HG03469 (cell line): ENCODE measurements around the gene ANTXR2.
A peak's percentile ranks its signal among the peaks of the same experiment; 100 is the strongest.
"Not testable (repeated sequence)": the region's sequence is repeated elsewhere in the genome, so short reads cannot be mapped to it uniquely, and the experiment has no call there.

ENCODE experiments used
- ATAC-seq: cut with Tn5 transposase; IDR thresholded peaks from one replicate; pipeline ENCODE4 v1.9.1; 2021; ENCODE audit warnings: mild to moderate bottlenecking, moderate library complexity, moderate number of reproducible peaks; ENCODE audit not compliant: unreplicated experiment

ANTXR2 gene

GRCh38 chr4:80027611-80028010 lies 45.4 kb downstream of the ANTXR2 start:
- no peak for ATAC-seq

- no peak for ATAC-seq
Observed at GRCh38 chr4:80026100-80026499, 46.9 kb downstream of the ANTXR2 start.

- ATAC-seq, result no peak
Observed at GRCh38 chr4:80024335-80024734, 48.7 kb downstream of the ANTXR2 start.

- no peak for ATAC-seq
Observed at GRCh38 chr4:80022282-80022681, 50.7 kb downstream of the ANTXR2 start.

GRCh38 chr4:80017125-80017854 lies 55.7 kb downstream of the ANTXR2 start:
- ATAC-seq, result peak; percentile 65

GRCh38 chr4:80016506-80016905 lies 56.5 kb downstream of the ANTXR2 start:
- no peak for ATAC-seq

- no peak for ATAC-seq
Observed at GRCh38 chr4:80015407-80016189, 57.4 kb downstream of the ANTXR2 start.

- no peak for ATAC-seq
Observed at GRCh38 chr4:80014531-80014930, 58.5 kb downstream of the ANTXR2 start.

- ATAC-seq, result no peak
Observed at GRCh38 chr4:80012291-80012690, 60.7 kb downstream of the ANTXR2 start.

GRCh38 chr4:80011636-80012236 lies 61.3 kb downstream of the ANTXR2 start:
- no peak for ATAC-seq

- ATAC-seq, result no peak
Observed at GRCh38 chr4:80010316-80010715, 62.7 kb downstream of the ANTXR2 start.

- no peak for ATAC-seq
Observed at GRCh38 chr4:80009806-80010205, 63.2 kb downstream of the ANTXR2 start.

- no peak for ATAC-seq
Observed at GRCh38 chr4:80008971-80009370, 64.1 kb downstream of the ANTXR2 start.

GRCh38 chr4:80008351-80008750 lies 64.7 kb downstream of the ANTXR2 start:
- no peak for ATAC-seq

- peak; percentile 91 for ATAC-seq
Observed at GRCh38 chr4:80007745-80008149, 65.3 kb downstream of the ANTXR2 start.

- no peak for ATAC-seq
Observed at GRCh38 chr4:80006935-80007744, 65.9 kb downstream of the ANTXR2 start.

- no peak for ATAC-seq
Observed at GRCh38 chr4:80005863-80006262, 67.2 kb downstream of the ANTXR2 start.

- ATAC-seq, result no peak
Observed at GRCh38 chr4:80004319-80004718, 68.7 kb downstream of the ANTXR2 start.

GRCh38 chr4:80002559-80002958 lies 70.5 kb downstream of the ANTXR2 start:
- not testable (repeated sequence) for ATAC-seq

GRCh38 chr4:79999048-79999447 lies 74.0 kb downstream of the ANTXR2 start:
- ATAC-seq, result not testable (repeated sequence)

- no peak for ATAC-seq
Observed at GRCh38 chr4:79998201-79998600, 74.8 kb downstream of the ANTXR2 start.
